ENCODE data around the gene RPS3. TPM values are rescaled to one million over a fixed set of nuclear protein-coding genes. Genes with fewer than 3 reads are reported as not detected.

RPS3 gene
- total and polyA plus RNA-seq, 9 of the 15 experiments (the other 6 are each of a cell fraction or from before 2014, with no cell fraction given) = 2,700 to 5,771 (median 3,679) TPM

- TF ChIP-seq YY1 (IDR thresholded peaks at IDR 0.05; ENCODE audit: borderline replicate concordance in 1 of 3, control insufficient read depth in 1 of 3, extremely low read depth in 1 of 3, insufficient read depth in 3 of 3, insufficient read length in 1 of 3, insufficient replicate concordance in 2 of 3, low read depth in 1 of 3, low read length in 2 of 3) = peak; percentile 58 to 94 (median 89)
- TF ChIP-seq ZNF717 (CRISPR knock-in tag; IDR thresholded peaks at IDR 0.05) = 0 out of 2 replicates have a peak, but pooled peaks have one; percentile 43
- peak; percentile 19 for TF ChIP-seq CTCFL (IDR thresholded peaks at IDR 0.05; ENCODE audit: borderline replicate concordance, insufficient read depth, low read depth, low read length, poor library complexity, severe bottlenecking)
- TF ChIP-seq ZNF830 (CRISPR knock-in tag; IDR thresholded peaks at IDR 0.05) = no peak; the same call in 1 of the 2 replicates
- TF ChIP-seq ZBTB12 (CRISPR knock-in tag; IDR thresholded peaks at IDR 0.05) = peak; percentile 89
- TF ChIP-seq SMC3 (conservative IDR thresholded peaks at IDR 0.05; ENCODE audit: insufficient read depth, low read depth, low read length) = no peak
- no peak for TF ChIP-seq REST (IDR thresholded peaks at IDR 0.05; ENCODE audit: borderline replicate concordance)
- peak; percentile 71; the same call in 1 of the 2 replicates for TF ChIP-seq REST (CRISPR knock-in tag; IDR thresholded peaks at IDR 0.05; ENCODE audit: low read depth)
- no peak for TF ChIP-seq CBX8 (IDR thresholded peaks at IDR 0.05; ENCODE audit: borderline replicate concordance, extremely low read depth, low read depth, low read length, poor library complexity, severe bottlenecking)
- peak; percentile 9 for TF ChIP-seq MXD1 (CRISPR knock-in tag; IDR thresholded peaks at IDR 0.05; ENCODE audit: borderline replicate concordance, poor library complexity, severe bottlenecking)
- no peak; the same call in 1 of the 2 replicates for TF ChIP-seq IRF1 (CRISPR knock-in tag; IDR thresholded peaks at IDR 0.05; ENCODE audit: borderline replicate concordance)
Observed at GRCh38 chr11:75399344-75400145, at the start of gene RPS3 (continued).

All from K562 (cell line).